ENCODE measurements around the gene TCTN1. TPM values are rescaled to one million over a fixed set of nuclear protein-coding genes. Genes with fewer than 3 reads are reported as not detected.

The TCTN1 gene
- total and polyA plus RNA-seq, 2 of the 13 experiments (the other 11 are each of a cell fraction or from before 2014, with no cell fraction given) = 13.6 to 16.0 TPM

GRCh38 chr12:110590806-110591326 lies 23.1 kb upstream of the TCTN1 start (continued):
- peak; percentile 38; the same call in 1 of the 2 replicates for TF ChIP-seq RFX1 (IDR thresholded peaks at IDR 0.05)

DNA sequence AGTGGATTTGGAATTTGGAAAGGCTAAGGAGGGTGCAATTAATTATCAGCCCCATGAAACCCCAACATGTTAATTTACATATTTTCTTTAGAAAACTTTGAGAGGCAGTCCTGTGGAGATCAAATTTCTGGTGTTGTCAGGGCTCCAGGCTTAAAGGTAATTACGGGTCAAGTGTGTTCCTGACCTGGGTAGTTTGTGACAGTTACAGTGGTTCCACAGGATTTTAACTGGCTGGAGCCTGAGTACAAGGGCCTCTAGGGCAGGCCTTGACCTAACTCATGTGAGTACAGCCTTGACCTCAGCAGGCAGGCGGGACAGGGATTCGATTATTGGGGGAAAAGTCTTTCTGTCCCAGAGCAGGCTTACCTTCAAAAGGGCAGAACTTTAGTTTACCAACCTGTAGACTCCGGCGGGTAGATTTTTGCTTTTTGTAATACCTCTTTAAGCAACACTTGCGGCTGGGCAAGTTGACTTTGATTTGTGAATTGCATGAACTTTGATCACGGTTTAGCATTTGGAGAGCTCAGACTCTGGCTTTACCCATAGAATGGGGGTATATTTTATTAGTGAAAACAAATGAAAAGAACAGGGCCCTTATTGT lies 22.4 kb upstream of the TCTN1 start:
- Histone ChIP-seq H3K9ac (ENCODE audit: insufficient read depth, low read depth, low read length) (peak overlapping the region; percentile 27; the same call in 1 of the 2 replicates), H3K27ac (ENCODE audit: extremely low read length, insufficient read depth, low read length) (peak overlapping the region; percentile 80), H3K9me3 (ENCODE audit: low read length) (no peaks in the 10 kb centered on the region), H3K4me2 (ENCODE audit: low read depth, low read length) (peak overlapping the region; percentile 76), H3K36me3 (replicated peaks in 1 of 2; ENCODE audit: control insufficient read depth in 1 of 2, insufficient read depth in 2 of 2, low read length in 2 of 2) (no peaks in the 10 kb centered on the region), H4K20me1 (ENCODE audit: insufficient read depth, low read length) (no peaks in the 10 kb centered on the region), H2AFZ (ENCODE audit: low read length) (no peak overlapping the region), H3K27me3 (ENCODE audit: control insufficient read depth in 1 of 2, insufficient read depth in 2 of 2, low read length in 2 of 2) (no peaks in the 10 kb centered on the region), H3K79me2 (ENCODE audit: insufficient read depth, low read length) (no peaks in the 10 kb centered on the region), H3K4me3 (replicated peaks in 1 of 3; ENCODE audit: insufficient read depth in 1 of 3, low read depth in 2 of 3, low read length in 3 of 3) (peak overlapping the region in 2 of 3 experiments; percentile 40 to 52; a peak in 4 of 6 replicates), H3K4me1 (ENCODE audit: insufficient read depth, low read length) (peaks cover 34% of the 10 kb centered on the region)
- ChIA-PET CTCF (ENCODE audit: low intra/inter-chr PET ratio, low total read pairs) (no interaction called here), POLR2A (interaction anchor here (0.8 to 2.8 kb wide), 6 partner anchors 9 to 141 kb away, joined by 3 to 15 read pairs (median 5); partner anchors contain the start of genes ARPC3, FAM216A and GPN3)
- in situ Hi-C loops (cut with HindIII; ENCODE audit: extremely low pct_ligation_motif_present, low pct_unique_long_range_greater_than_20kb) (loop anchor here (5.0 to 25.0 kb wide), 2 partner anchors 34 to 479 kb away; partner anchors contain the start of gene IFT81), intact Hi-C loops (cut with micrococcal nuclease; ENCODE audit: unreplicated experiment) (loop anchor here (1.0 kb wide), 1 partner anchor 16 kb away; no protein-coding TSS in a partner anchor)
- WGBS (ENCODE audit: low lambda C conversion rate) = 1% methylated on average over 6 of the region's 7 CpGs
- DNase-seq (ENCODE audit: low spot score) (peak; percentile 89), ATAC-seq (peak; percentile 93), FAIRE-seq (peak; percentile 96)
- BruUV-seq (replicated peaks) = no TSS peak
- TF ChIP-seq ZNF207 (IDR thresholded peaks at IDR 0.05; ENCODE audit: borderline replicate concordance) (no peak), ZNF709 (CRISPR knock-in tag; IDR thresholded peaks at IDR 0.05) (no peak), KLF6 (CRISPR knock-in tag; IDR thresholded peaks at IDR 0.05) (no peak), NKX3-1 (CRISPR knock-in tag; IDR thresholded peaks at IDR 0.05) (no peak), ATF4 (CRISPR knock-in tag; IDR thresholded peaks at IDR 0.05) (no peak), ZNF777 (CRISPR knock-in tag; IDR thresholded peaks at IDR 0.05) (no peak), GLI4 (CRISPR knock-in tag; IDR thresholded peaks at IDR 0.05; ENCODE audit: borderline replicate concordance) (no peak), SNRNP70 (IDR thresholded peaks at IDR 0.05; ENCODE audit: low read depth, low read length) (no peak), HOXD1 (CRISPR knock-in tag; IDR thresholded peaks at IDR 0.05) (no peak; the same call in 1 of the 2 replicates)
- TF ChIP-seq, protein P1, sequence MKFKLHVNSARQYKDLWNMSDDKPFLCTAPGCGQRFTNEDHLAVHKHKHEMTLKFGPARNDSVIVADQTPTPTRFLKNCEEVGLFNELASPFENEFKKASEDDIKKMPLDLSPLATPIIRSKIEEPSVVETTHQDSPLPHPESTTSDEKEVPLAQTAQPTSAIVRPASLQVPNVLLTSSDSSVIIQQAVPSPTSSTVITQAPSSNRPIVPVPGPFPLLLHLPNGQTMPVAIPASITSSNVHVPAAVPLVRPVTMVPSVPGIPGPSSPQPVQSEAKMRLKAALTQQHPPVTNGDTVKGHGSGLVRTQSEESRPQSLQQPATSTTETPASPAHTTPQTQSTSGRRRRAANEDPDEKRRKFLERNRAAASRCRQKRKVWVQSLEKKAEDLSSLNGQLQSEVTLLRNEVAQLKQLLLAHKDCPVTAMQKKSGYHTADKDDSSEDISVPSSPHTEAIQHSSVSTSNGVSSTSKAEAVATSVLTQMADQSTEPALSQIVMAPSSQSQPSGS (CRISPR knock-in tag; IDR thresholded peaks at IDR 0.05) = peak; percentile 74; the same call in 1 of the 2 replicates
